Brain microvascular endothelial cell (primary cell): ENCODE results near the gene ABCC9.
A peak's percentile ranks its signal among the peaks of the same experiment; 100 is the strongest.

Experiments
- DNase-seq: peaks from one replicate; pipeline ENCODE4 v3.0.0-alpha.2; 2020
- H3K27ac ChIP-seq: fragments of 250-450 bp; sonication (Bioruptor Pico); 2 replicates; pipeline ENCODE4 v1.5.1; 2020; ENCODE audit warnings: mild to moderate bottlenecking, moderate library complexity
- H3K27me3 ChIP-seq: fragments of 250-450 bp; sonication (Bioruptor Pico); replicated peaks from 2 replicates; pipeline ENCODE4 v1.5.1; 2020; ENCODE audit warnings: mild to moderate bottlenecking
- H3K36me3 ChIP-seq: fragments of 250-450 bp; sonication (Bioruptor Pico); replicated peaks from 2 replicates; pipeline ENCODE4 v1.5.1; 2020; ENCODE audit warnings: mild to moderate bottlenecking
- H3K4me3 ChIP-seq: 2 replicates; pipeline ENCODE4 v1.5.1; 2011; ENCODE audit warnings: low read depth, mild to moderate bottlenecking, control low read depth, low read length, moderate library complexity
- CTCF ChIP-seq: IDR thresholded peaks from 2 replicates; pipeline ENCODE4 v1.5.1; 2011; ENCODE audit warnings: low read depth, mild to moderate bottlenecking, moderate library complexity, low read length, control low read depth, inconsistent platforms; ENCODE audit errors: missing control alignments
- in situ Hi-C: cut with HindIII; loops from 2 replicates; pipeline ENCODE4 v1.10.0; 2017; ENCODE audit warnings: low sequenced_read_pairs, low pct_ligation_motif_present

ABCC9 gene

GRCh38 chr12:21940549-21941505 is at the start of gene ABCC9:
ABCC9 (minus strand) TSS chr12:21941426; CDS start chr12:21936674, 4,752 bp downstream.
- DNase-seq: peak; percentile 16
- peak; percentile 6 for TF ChIP-seq CTCF
- H3K36me3 ChIP-seq: no peaks in the 10 kb centered on the region
- in situ Hi-C loops: no loop called here
- H3K27me3 ChIP-seq: no peaks in the 10 kb centered on the region
- H3K27ac ChIP-seq: peak within 1 kb of the TSS; percentile 3
- peak within 1 kb of the TSS; percentile 60 for H3K4me3 ChIP-seq

- Histone ChIP-seq H3K27me3 (no peaks in the 10 kb centered on the region), H3K36me3 (no peaks in the 10 kb centered on the region), H3K4me3 (no peak overlapping the region), H3K27ac (no peak overlapping the region)
- TF ChIP-seq CTCF: peak; percentile 59
- DNase-seq: peak; percentile 36
- in situ Hi-C loops: no loop called here
Observed at GRCh38 chr12:21989819-21990412, 48.7 kb upstream of the ABCC9 start.

GRCh38 chr12:21988619-21989018 is 47.4 kb upstream of the ABCC9 start:
- Histone ChIP-seq H3K27ac (no peak overlapping the region), H3K36me3 (no peaks in the 10 kb centered on the region), H3K4me3 (no peak overlapping the region), H3K27me3 (no peaks in the 10 kb centered on the region)
- DNase-seq: no peak
- in situ Hi-C loops: no loop called here
- TF ChIP-seq CTCF: no peak

GRCh38 chr12:21987755-21988154 is 46.5 kb upstream of the ABCC9 start:
- no peak overlapping the region for H3K4me3 ChIP-seq
- in situ Hi-C loops: no loop called here
- no peak for TF ChIP-seq CTCF
- no peaks in the 10 kb centered on the region for H3K27me3 ChIP-seq
- H3K27ac ChIP-seq: no peak overlapping the region
- peak; percentile 34 for DNase-seq
- no peaks in the 10 kb centered on the region for H3K36me3 ChIP-seq

GRCh38 chr12:21985155-21985554 is 43.9 kb upstream of the ABCC9 start:
- TF ChIP-seq CTCF: no peak
- H3K27ac ChIP-seq: no peak overlapping the region
- no peak overlapping the region for H3K4me3 ChIP-seq
- in situ Hi-C loops: no loop called here
- no peaks in the 10 kb centered on the region for H3K27me3 ChIP-seq
- peak; percentile 27 for DNase-seq
- H3K36me3 ChIP-seq: no peaks in the 10 kb centered on the region
